H1 (cell line): Measurements from ENCODE around the gene SFN. TPM values are rescaled to one million over a fixed set of nuclear protein-coding genes. Genes with fewer than 3 reads are reported as not detected.

Experiments
- BCL11A ChIP-seq, 2 experiments: IDR thresholded peaks; one replicate each; pipeline ENCODE4 v1.6.1; 2011; ENCODE audit warnings: low read depth in 2 of 2, low read length in 2 of 2, mild to moderate bottlenecking in 2 of 2
- CBX5 ChIP-seq: fragments of 300-800, 300-1000 bp; sonication (generic); IDR thresholded peaks from 2 replicates; pipeline ENCODE4 v1.7.1; 2016; ENCODE audit warnings: antibody characterized with exemption, low read length, low read depth
- CBX8 ChIP-seq: fragments of 300-800, 300-1000 bp; sonication (generic); IDR thresholded peaks from 2 replicates; pipeline ENCODE4 v1.7.1; 2016; ENCODE audit warnings: low read depth, low read length, borderline replicate concordance
- CREB1 ChIP-seq: IDR thresholded peaks from 2 replicates; pipeline ENCODE4 v1.6.1; 2012; ENCODE audit warnings: inconsistent platforms
- EP300 ChIP-seq, 2 experiments: IDR thresholded peaks; 1 replicate in 1 of 2; 2 replicates in 1 of 2; pipeline ENCODE4 v1.6.1; 2011 to 2012; ENCODE audit warnings: low read depth in 2 of 2, low read length in 2 of 2, mild to moderate bottlenecking in 2 of 2, borderline replicate concordance in 1 of 2, inconsistent platforms in 1 of 2, moderate library complexity in 1 of 2
- HDAC2 ChIP-seq, 2 experiments: fragments of 300-600 bp in 1 of 2; sonication (generic) in 1 of 2; IDR thresholded peaks; 2 replicates each; pipeline ENCODE4 v1.6.1; 2011 to 2012; ENCODE audit warnings: low read depth in 2 of 2, low read length in 2 of 2, mild to moderate bottlenecking in 2 of 2, moderate library complexity in 2 of 2, borderline replicate concordance in 1 of 2, inconsistent platforms in 1 of 2
- JUND ChIP-seq: IDR thresholded peaks from 2 replicates; pipeline ENCODE4 v1.6.1; 2011; ENCODE audit warnings: mild to moderate bottlenecking, improper control_type of control experiment, low read length
- KDM4A ChIP-seq: IDR thresholded peaks from one replicate; pipeline ENCODE4 v1.7.1; 2012; ENCODE audit warnings: low read depth, mild to moderate bottlenecking, moderate library complexity, low read length, inconsistent platforms; ENCODE audit not compliant: severe bottlenecking
- MAFK ChIP-seq: IDR thresholded peaks from 2 replicates; pipeline ENCODE4 v1.6.1; 2012; ENCODE audit warnings: low read depth, mild to moderate bottlenecking, improper control_type of control experiment, low read length
- NANOG ChIP-seq: IDR thresholded peaks from 2 replicates; pipeline ENCODE4 v1.6.1; 2011; ENCODE audit warnings: low read length, low read depth, mild to moderate bottlenecking, inconsistent platforms; ENCODE audit not compliant: insufficient read depth, poor library complexity, severe bottlenecking
- POLR2A ChIP-seq, 2 experiments: IDR thresholded peaks; 1 replicate in 1 of 2; 2 replicates in 1 of 2; pipeline ENCODE4 v1.6.1; 2011; ENCODE audit warnings: low read depth in 2 of 2, low read length in 2 of 2, mild to moderate bottlenecking in 2 of 2; ENCODE audit errors: control extremely low read depth in 1 of 2
- RBBP5 ChIP-seq: IDR thresholded peaks from 2 replicates; pipeline ENCODE4 v1.7.1; 2012; ENCODE audit warnings: low read depth, mild to moderate bottlenecking, inconsistent platforms, low read length, moderate library complexity, borderline replicate concordance
- SIRT6 ChIP-seq: IDR thresholded peaks from one replicate; pipeline ENCODE4 v1.7.1; 2012; ENCODE audit warnings: low read length, inconsistent platforms
- SIX5 ChIP-seq: IDR thresholded peaks from 2 replicates; pipeline ENCODE4 v1.6.1; 2011; ENCODE audit warnings: mild to moderate bottlenecking, low read depth, low read length
- TAF1 ChIP-seq: IDR thresholded peaks from 2 replicates; pipeline ENCODE4 v1.6.1; 2011; ENCODE audit warnings: mild to moderate bottlenecking, low read depth, low read length
- YY1 ChIP-seq: IDR thresholded peaks from 2 replicates; pipeline ENCODE4 v1.6.1; 2011; ENCODE audit warnings: low read depth, mild to moderate bottlenecking, low read length
- polyA plus RNA-seq, 7 experiments: library from polyadenylated mRNA; depleted of rRNA in 3 of 7; stranded (reverse) in 5 of 7; unstranded in 2 of 7; fragments of >200 nt in 5 of 7; fragments of 200-250 nt in 2 of 7; gene quantifications; 1 replicate in 5 of 7; 2 replicates in 1 of 7; 4 replicates in 1 of 7; pipeline versions ENCODE4 v1.2.1 to v1.2.3, GENCODE V29; 2011 to 2013; ENCODE audit warnings: missing spikeins in 2 of 7, mixed read lengths in 2 of 7
- total RNA-seq: library from RNA; stranded (reverse); fragmentation: NEBNext Ultra II Directional; extraction: Animal tissue kit (Norgen Biotek cat#: 25700); gene quantifications from 2 replicates; pipeline ENCODE4 v1.2.1, GENCODE V29; 2021
- TF ChIP-seq, protein P1 (sequence below): IDR thresholded peaks from 2 replicates; pipeline ENCODE4 v1.6.1; 2012; ENCODE audit warnings: low read length, inconsistent platforms
- TF ChIP-seq, protein P2 (sequence below): IDR thresholded peaks from 2 replicates; pipeline ENCODE4 v1.6.1; 2012; ENCODE audit warnings: inconsistent platforms
- TF ChIP-seq, protein P3 (sequence below): IDR thresholded peaks from 2 replicates; pipeline ENCODE4 v1.6.1; 2011; ENCODE audit warnings: low read length, improper control_type of control experiment

Gene SFN
- total and polyA plus RNA-seq, 2 of the 8 experiments (the other 6 are each of a cell fraction or from before 2014, with no cell fraction given): 3.3 to 3.9 TPM

DNA sequence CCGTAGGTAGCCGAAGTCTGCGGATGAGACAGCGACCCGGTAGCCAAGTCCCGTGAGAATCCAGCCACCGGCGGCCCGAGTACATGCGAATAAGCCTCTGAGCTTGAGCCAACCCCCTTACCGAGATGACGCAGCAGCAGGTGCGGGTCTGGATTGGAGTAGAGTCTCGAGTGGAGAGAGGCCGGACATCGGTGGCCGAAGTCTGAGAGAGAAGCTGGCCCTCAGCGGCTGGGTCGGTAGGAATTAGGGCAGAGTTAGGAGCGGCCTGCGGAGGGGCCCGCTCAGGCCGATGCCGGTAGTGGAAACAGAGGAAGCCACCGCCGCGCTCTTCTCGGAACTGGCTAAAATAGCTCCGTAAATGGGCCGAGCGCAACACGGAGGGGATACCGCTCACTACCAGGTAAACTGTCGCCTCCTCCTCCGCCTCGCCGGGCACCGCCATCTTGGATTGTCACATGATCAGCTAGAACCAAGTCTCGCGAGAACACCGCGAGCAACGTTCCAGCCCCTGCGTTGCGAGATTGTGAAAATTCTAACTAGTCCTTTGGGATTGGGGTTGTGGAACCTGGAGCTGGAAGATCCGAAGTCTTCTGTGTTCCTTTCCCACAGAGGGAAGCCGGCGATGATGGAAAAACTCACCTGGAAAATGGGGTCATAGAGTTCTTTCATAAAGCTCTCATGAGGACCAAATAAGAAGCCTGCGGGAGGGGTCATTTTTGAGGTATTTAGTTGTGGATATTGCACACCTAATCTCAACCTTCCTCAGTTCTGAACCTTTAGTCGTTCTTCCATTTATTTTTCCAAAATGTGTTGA lies 37.3 kb downstream of the SFN start, which contains the start of gene GPATCH3 (continued):
- no peak for TF ChIP-seq CREB1
- no peak for TF ChIP-seq BCL11A (IDR thresholded peaks at IDR 0.05; ENCODE audit: low read depth in 2 of 2, low read length in 2 of 2)
- 0 out of 2 replicates have a peak, but pooled peaks have one; percentile 16 for TF ChIP-seq JUND
- TF ChIP-seq CBX5: no peak
- TF ChIP-seq CBX8: no peak
- TF ChIP-seq, protein P1, sequence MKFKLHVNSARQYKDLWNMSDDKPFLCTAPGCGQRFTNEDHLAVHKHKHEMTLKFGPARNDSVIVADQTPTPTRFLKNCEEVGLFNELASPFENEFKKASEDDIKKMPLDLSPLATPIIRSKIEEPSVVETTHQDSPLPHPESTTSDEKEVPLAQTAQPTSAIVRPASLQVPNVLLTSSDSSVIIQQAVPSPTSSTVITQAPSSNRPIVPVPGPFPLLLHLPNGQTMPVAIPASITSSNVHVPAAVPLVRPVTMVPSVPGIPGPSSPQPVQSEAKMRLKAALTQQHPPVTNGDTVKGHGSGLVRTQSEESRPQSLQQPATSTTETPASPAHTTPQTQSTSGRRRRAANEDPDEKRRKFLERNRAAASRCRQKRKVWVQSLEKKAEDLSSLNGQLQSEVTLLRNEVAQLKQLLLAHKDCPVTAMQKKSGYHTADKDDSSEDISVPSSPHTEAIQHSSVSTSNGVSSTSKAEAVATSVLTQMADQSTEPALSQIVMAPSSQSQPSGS: peak; percentile 72; the same call in 1 of the 2 replicates
- TF ChIP-seq YY1: peak; percentile 99
- TF ChIP-seq EP300 (IDR thresholded peaks at IDR 0.05; ENCODE audit: borderline replicate concordance in 1 of 2, low read depth in 2 of 2, low read length in 2 of 2): no peak
- TF ChIP-seq, protein P2, sequence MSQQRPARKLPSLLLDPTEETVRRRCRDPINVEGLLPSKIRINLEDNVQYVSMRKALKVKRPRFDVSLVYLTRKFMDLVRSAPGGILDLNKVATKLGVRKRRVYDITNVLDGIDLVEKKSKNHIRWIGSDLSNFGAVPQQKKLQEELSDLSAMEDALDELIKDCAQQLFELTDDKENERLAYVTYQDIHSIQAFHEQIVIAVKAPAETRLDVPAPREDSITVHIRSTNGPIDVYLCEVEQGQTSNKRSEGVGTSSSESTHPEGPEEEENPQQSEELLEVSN: no peak
- TF ChIP-seq NANOG: no peak
- no peak for TF ChIP-seq SIRT6
- peak in 1 of 2 experiments; percentile 99; a peak in 2 of 4 replicates for TF ChIP-seq HDAC2 (IDR thresholded peaks at IDR 0.05; ENCODE audit: borderline replicate concordance in 1 of 2, low read depth in 2 of 2, low read length in 2 of 2)
- peak; percentile 2; the same call in 1 of the 2 replicates for TF ChIP-seq SIX5
- 0 out of 2 replicates have a peak, but pooled peaks have one; percentile 52 for TF ChIP-seq RBBP5
- TF ChIP-seq KDM4A: peak; percentile 62
- TF ChIP-seq MAFK: no peak
- peak; percentile 99 for TF ChIP-seq TAF1
- TF ChIP-seq POLR2A (IDR thresholded peaks at IDR 0.05; ENCODE audit: control extremely low read depth in 1 of 2, low read depth in 2 of 2, low read length in 2 of 2): peak; percentile 89 to 98
- TF ChIP-seq, protein P3, sequence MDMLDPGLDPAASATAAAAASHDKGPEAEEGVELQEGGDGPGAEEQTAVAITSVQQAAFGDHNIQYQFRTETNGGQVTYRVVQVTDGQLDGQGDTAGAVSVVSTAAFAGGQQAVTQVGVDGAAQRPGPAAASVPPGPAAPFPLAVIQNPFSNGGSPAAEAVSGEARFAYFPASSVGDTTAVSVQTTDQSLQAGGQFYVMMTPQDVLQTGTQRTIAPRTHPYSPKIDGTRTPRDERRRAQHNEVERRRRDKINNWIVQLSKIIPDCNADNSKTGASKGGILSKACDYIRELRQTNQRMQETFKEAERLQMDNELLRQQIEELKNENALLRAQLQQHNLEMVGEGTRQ: peak; percentile 92
